SK-N-SH (cell line): ENCODE results near the gene SH3BP4.

ENCODE experiments used
- ELF1 ChIP-seq: IDR thresholded peaks from 2 replicates; pipeline ENCODE4 v1.4.0; 2012
- EP300 ChIP-seq, 2 experiments: IDR thresholded peaks; 2 replicates each; pipeline versions ENCODE4 v1.4.0 to v1.6.1; 2012; ENCODE audit warnings: borderline replicate concordance in 1 of 2, low read depth in 1 of 2, low read length in 1 of 2
- MEF2A ChIP-seq: IDR thresholded peaks from 2 replicates; pipeline ENCODE4 v1.4.0; 2012; ENCODE audit warnings: low read depth, borderline replicate concordance
- MXI1 ChIP-seq: IDR thresholded peaks from 2 replicates; pipeline ENCODE4 v1.6.1; 2012; ENCODE audit warnings: mild to moderate bottlenecking, low read depth, low read length, improper control_type of control experiment
- POLR2AphosphoS5 ChIP-seq: IDR thresholded peaks from 2 replicates; pipeline ENCODE4 v1.6.1; 2012; ENCODE audit warnings: low read depth, low read length
- RFX5 ChIP-seq: IDR thresholded peaks from 2 replicates; pipeline ENCODE4 v1.6.1; 2012; ENCODE audit warnings: mild to moderate bottlenecking, improper control_type of control experiment, low read length
- SIN3A ChIP-seq: IDR thresholded peaks from 2 replicates; pipeline ENCODE4 v1.6.1; 2012; ENCODE audit warnings: low read depth, mild to moderate bottlenecking, low read length, moderate library complexity, borderline replicate concordance
- TAF1 ChIP-seq: IDR thresholded peaks from 2 replicates; pipeline ENCODE4 v1.6.1; 2012; ENCODE audit warnings: low read depth, mild to moderate bottlenecking, low read length, moderate library complexity, borderline replicate concordance
- TF ChIP-seq, protein P1 (sequence below): fragments of 200-600 bp; sonication (generic); IDR thresholded peaks from 2 replicates; pipeline ENCODE4 v1.6.1; 2017; ENCODE audit warnings: antibody characterized with exemption, mild to moderate bottlenecking, moderate library complexity
- TF ChIP-seq, protein P2 (sequence below): IDR thresholded peaks from 2 replicates; pipeline ENCODE4; 2012
- TF ChIP-seq, protein P3 (sequence below): IDR thresholded peaks from 2 replicates; pipeline ENCODE4 v1.6.1; 2012; ENCODE audit warnings: mild to moderate bottlenecking, low read depth, low read length, moderate library complexity

DNA sequence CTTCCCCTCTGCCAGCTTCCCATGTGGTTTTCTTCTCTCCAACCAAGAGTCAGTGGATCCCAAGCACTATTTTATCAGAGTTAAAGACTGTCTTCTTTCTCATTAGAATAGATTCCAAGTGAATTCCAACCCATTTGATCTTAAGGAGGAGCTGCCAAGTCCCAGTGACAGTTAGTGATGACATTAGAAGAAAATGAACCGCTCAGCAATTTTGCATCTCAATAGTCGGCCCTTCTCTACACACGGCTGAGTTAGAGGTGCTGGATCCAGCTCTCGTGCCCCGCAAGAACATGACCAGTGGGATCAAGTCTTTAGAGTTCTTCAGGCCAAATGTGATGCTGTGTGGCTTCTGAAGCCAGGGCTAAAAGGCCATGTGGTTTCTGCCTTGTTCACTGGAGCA, 132.6 kb downstream of the SH3BP4 start:
- TF ChIP-seq SIN3A = no peak
- TF ChIP-seq, protein P1, sequence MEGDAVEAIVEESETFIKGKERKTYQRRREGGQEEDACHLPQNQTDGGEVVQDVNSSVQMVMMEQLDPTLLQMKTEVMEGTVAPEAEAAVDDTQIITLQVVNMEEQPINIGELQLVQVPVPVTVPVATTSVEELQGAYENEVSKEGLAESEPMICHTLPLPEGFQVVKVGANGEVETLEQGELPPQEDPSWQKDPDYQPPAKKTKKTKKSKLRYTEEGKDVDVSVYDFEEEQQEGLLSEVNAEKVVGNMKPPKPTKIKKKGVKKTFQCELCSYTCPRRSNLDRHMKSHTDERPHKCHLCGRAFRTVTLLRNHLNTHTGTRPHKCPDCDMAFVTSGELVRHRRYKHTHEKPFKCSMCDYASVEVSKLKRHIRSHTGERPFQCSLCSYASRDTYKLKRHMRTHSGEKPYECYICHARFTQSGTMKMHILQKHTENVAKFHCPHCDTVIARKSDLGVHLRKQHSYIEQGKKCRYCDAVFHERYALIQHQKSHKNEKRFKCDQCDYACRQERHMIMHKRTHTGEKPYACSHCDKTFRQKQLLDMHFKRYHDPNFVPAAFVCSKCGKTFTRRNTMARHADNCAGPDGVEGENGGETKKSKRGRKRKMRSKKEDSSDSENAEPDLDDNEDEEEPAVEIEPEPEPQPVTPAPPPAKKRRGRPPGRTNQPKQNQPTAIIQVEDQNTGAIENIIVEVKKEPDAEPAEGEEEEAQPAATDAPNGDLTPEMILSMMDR = no peak
- TF ChIP-seq MEF2A = no peak
- TF ChIP-seq, protein P2, sequence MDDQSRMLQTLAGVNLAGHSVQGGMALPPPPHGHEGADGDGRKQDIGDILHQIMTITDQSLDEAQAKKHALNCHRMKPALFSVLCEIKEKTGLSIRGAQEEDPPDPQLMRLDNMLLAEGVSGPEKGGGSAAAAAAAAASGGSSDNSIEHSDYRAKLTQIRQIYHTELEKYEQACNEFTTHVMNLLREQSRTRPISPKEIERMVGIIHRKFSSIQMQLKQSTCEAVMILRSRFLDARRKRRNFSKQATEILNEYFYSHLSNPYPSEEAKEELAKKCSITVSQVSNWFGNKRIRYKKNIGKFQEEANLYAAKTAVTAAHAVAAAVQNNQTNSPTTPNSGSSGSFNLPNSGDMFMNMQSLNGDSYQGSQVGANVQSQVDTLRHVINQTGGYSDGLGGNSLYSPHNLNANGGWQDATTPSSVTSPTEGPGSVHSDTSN = no peak
- TF ChIP-seq ELF1 = no peak
- TF ChIP-seq, protein P3, sequence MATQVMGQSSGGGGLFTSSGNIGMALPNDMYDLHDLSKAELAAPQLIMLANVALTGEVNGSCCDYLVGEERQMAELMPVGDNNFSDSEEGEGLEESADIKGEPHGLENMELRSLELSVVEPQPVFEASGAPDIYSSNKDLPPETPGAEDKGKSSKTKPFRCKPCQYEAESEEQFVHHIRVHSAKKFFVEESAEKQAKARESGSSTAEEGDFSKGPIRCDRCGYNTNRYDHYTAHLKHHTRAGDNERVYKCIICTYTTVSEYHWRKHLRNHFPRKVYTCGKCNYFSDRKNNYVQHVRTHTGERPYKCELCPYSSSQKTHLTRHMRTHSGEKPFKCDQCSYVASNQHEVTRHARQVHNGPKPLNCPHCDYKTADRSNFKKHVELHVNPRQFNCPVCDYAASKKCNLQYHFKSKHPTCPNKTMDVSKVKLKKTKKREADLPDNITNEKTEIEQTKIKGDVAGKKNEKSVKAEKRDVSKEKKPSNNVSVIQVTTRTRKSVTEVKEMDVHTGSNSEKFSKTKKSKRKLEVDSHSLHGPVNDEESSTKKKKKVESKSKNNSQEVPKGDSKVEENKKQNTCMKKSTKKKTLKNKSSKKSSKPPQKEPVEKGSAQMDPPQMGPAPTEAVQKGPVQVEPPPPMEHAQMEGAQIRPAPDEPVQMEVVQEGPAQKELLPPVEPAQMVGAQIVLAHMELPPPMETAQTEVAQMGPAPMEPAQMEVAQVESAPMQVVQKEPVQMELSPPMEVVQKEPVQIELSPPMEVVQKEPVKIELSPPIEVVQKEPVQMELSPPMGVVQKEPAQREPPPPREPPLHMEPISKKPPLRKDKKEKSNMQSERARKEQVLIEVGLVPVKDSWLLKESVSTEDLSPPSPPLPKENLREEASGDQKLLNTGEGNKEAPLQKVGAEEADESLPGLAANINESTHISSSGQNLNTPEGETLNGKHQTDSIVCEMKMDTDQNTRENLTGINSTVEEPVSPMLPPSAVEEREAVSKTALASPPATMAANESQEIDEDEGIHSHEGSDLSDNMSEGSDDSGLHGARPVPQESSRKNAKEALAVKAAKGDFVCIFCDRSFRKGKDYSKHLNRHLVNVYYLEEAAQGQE = no peak
- no peak for TF ChIP-seq EP300 (IDR thresholded peaks at IDR 0.05; ENCODE audit: borderline replicate concordance in 1 of 2, low read depth in 1 of 2, low read length in 1 of 2)
- TF ChIP-seq MXI1 = no peak
- no peak for TF ChIP-seq RFX5
- no peak for TF ChIP-seq POLR2AphosphoS5
- TF ChIP-seq TAF1 = no peak
